Endodermal cell (in vitro differentiated cells): ENCODE measurements around the gene IGF2. TPM values are rescaled to one million over a fixed set of nuclear protein-coding genes. Genes with fewer than 3 reads are reported as not detected.

Experiments
- DNase-seq: peaks from one replicate; pipeline ENCODE4 v3.0.0-alpha.2; 2017
- H3K27ac ChIP-seq: 2 replicates; pipeline ENCODE4 v1.5.1; 2013; ENCODE audit warnings: mild to moderate bottlenecking, low read depth, low read length, moderate library complexity
- H3K27me3 ChIP-seq: 2 replicates; pipeline ENCODE4 v1.6.1; 2013; ENCODE audit warnings: mild to moderate bottlenecking, low read length, moderate library complexity; ENCODE audit not compliant: insufficient read depth, control insufficient read depth, poor library complexity, severe bottlenecking
- H3K36me3 ChIP-seq: 2 replicates; pipeline ENCODE4 v1.7.0; 2013; ENCODE audit warnings: mild to moderate bottlenecking, low read length, moderate library complexity; ENCODE audit not compliant: control insufficient read depth, insufficient read depth
- H3K4me1 ChIP-seq: one replicate; pipeline ENCODE4 v1.7.0; 2013; ENCODE audit warnings: low read length; ENCODE audit not compliant: control insufficient read depth, insufficient read depth
- H3K4me3 ChIP-seq: 2 replicates; pipeline ENCODE4 v1.5.1; 2013; ENCODE audit warnings: mild to moderate bottlenecking, low read length, moderate library complexity
- H3K9ac ChIP-seq: 2 replicates; pipeline ENCODE4 v1.6.1; 2013; ENCODE audit warnings: mild to moderate bottlenecking, low read length, moderate library complexity; ENCODE audit not compliant: poor library complexity, severe bottlenecking; ENCODE audit errors: extremely low read depth
- H3K9me3 ChIP-seq: 2 replicates; pipeline ENCODE4 v1.6.1; 2013; ENCODE audit warnings: mild to moderate bottlenecking, low read length, moderate library complexity; ENCODE audit not compliant: control insufficient read depth
- H3K27ac Mint-ChIP-seq: 2 replicates; pipeline ENCODE4 v1.8.0; 2020; ENCODE audit warnings: mixed read lengths
- H3K27me3 Mint-ChIP-seq: 2 replicates; pipeline ENCODE4 v1.8.0; 2021; ENCODE audit warnings: mild to moderate bottlenecking, mixed read lengths; ENCODE audit not compliant: insufficient read depth
- H3K36me3 Mint-ChIP-seq: 2 replicates; pipeline ENCODE4 v1.8.0; 2020; ENCODE audit warnings: low read depth, mixed read lengths
- H3K4me1 Mint-ChIP-seq: 2 replicates; pipeline ENCODE4 v1.8.0; 2020; ENCODE audit warnings: mixed read lengths
- H3K4me3 Mint-ChIP-seq: 2 replicates; pipeline ENCODE4 v1.8.0; 2020; ENCODE audit warnings: mild to moderate bottlenecking, moderate library complexity, mixed read lengths
- H3K9me3 Mint-ChIP-seq: 2 replicates; pipeline ENCODE4 v1.8.0; 2020; ENCODE audit warnings: mild to moderate bottlenecking, mixed read lengths
- CTCF ChIP-seq: fragments of 200-600 bp; sonication (generic); conservative IDR thresholded peaks from 2 replicates; pipeline ENCODE4 v1.5.0; 2021; ENCODE audit warnings: antibody characterized with exemption, mild to moderate bottlenecking
- WGBS, 2 experiments: methylation state at CpG; one replicate each; pipeline versions ENCODE4 v1.1.5 to v1.1.7; 2013; ENCODE audit warnings: missing lambda C conversion rate in 2 of 2, mixed read lengths in 1 of 2; ENCODE audit not compliant: insufficient coverage in 1 of 2, insufficient read length in 1 of 2; 5-methylcytosine and 5-hydroxymethylcytosine counted together
- total RNA-seq, 2 donors: library from RNA; stranded (reverse); fragmentation: NEBNext Ultra II Directional in 1 of 2; extraction: Animal tissue kit (Norgen Biotek cat#: 25700) in 1 of 2; gene quantifications; 2 replicates in 1 of 2; 3 replicates in 1 of 2; pipeline ENCODE4 v1.2.1, GENCODE V29; 2021

Gene IGF2
- total RNA-seq, 2 donors from 2014 or later, result 0.80 to 5.1 TPM

- no peaks in the 10 kb centered on the region for H3K4me1 ChIP-seq
- H3K9me3 Mint-ChIP-seq, result no peaks in the 10 kb centered on the region
- H3K4me3 Mint-ChIP-seq, result no peak overlapping the region
- H3K4me3 ChIP-seq, result no peak overlapping the region
- no peak overlapping the region for H3K27ac ChIP-seq
- H3K36me3 ChIP-seq, result no peaks in the 10 kb centered on the region
- no peak for TF ChIP-seq CTCF
- no peaks in the 10 kb centered on the region for H3K36me3 Mint-ChIP-seq
- no peaks in the 10 kb centered on the region for H3K4me1 Mint-ChIP-seq
- H3K27me3 ChIP-seq, result no peaks in the 10 kb centered on the region
- H3K27ac Mint-ChIP-seq, result no peak overlapping the region
- no peak for DNase-seq
- 91 to 100% methylated on average over 1 to 23 of the region's 23 CpGs for WGBS, 2 experiments
- H3K27me3 Mint-ChIP-seq, result peaks cover 7% of the 10 kb centered on the region
- H3K9me3 ChIP-seq, result no peaks in the 10 kb centered on the region
- H3K9ac ChIP-seq, result no peak overlapping the region
Observed at GRCh38 chr11:2108675-2109491, 30.3 kb downstream of the IGF2 start.

GRCh38 chr11:2107941-2108630 lies 31.1 kb downstream of the IGF2 start:
- Histone ChIP-seq H3K27me3 (no peaks in the 10 kb centered on the region), H3K27ac (no peak overlapping the region), H3K9me3 (no peaks in the 10 kb centered on the region), H3K36me3 (no peaks in the 10 kb centered on the region), H3K4me1 (no peaks in the 10 kb centered on the region), H3K4me3 (no peak overlapping the region), H3K9ac (no peak overlapping the region)
- no peaks in the 10 kb centered on the region for H3K36me3 Mint-ChIP-seq
- 94 to 97% methylated on average over 2 to 8 of the region's 8 CpGs for WGBS, 2 experiments
- TF ChIP-seq CTCF, result no peak
- no peaks in the 10 kb centered on the region for H3K9me3 Mint-ChIP-seq
- no peak for DNase-seq
- H3K4me1 Mint-ChIP-seq, result no peaks in the 10 kb centered on the region
- H3K4me3 Mint-ChIP-seq, result no peak overlapping the region
- H3K27me3 Mint-ChIP-seq, result peaks cover 3% of the 10 kb centered on the region
- no peak overlapping the region for H3K27ac Mint-ChIP-seq

- H3K36me3 Mint-ChIP-seq, result no peaks in the 10 kb centered on the region
- H3K4me1 Mint-ChIP-seq, result no peaks in the 10 kb centered on the region
- no peaks in the 10 kb centered on the region for H3K9me3 Mint-ChIP-seq
- DNase-seq, result no peak
- Histone ChIP-seq H3K27me3 (no peaks in the 10 kb centered on the region), H3K9me3 (no peaks in the 10 kb centered on the region), H3K27ac (no peak overlapping the region), H3K4me1 (no peaks in the 10 kb centered on the region), H3K4me3 (no peak overlapping the region), H3K36me3 (no peaks in the 10 kb centered on the region), H3K9ac (no peak overlapping the region)
- WGBS, 2 experiments, result 80 to 86% methylated on average over 3 to 4 of the region's 4 CpGs
- H3K27me3 Mint-ChIP-seq, result peaks cover 3% of the 10 kb centered on the region
- no peak overlapping the region for H3K4me3 Mint-ChIP-seq
- no peak overlapping the region for H3K27ac Mint-ChIP-seq
- no peak for TF ChIP-seq CTCF
Observed at GRCh38 chr11:2107521-2107920, 31.7 kb downstream of the IGF2 start.
